GM20000 (cell line): ENCODE results near the gene EMX2.

Experiments
- DNase-seq: peaks from one replicate; pipeline ENCODE4 v3.0.0; 2012; ENCODE audit warnings: low spot score
- CTCF ChIP-seq: IDR thresholded peaks from 2 replicates; pipeline ENCODE4 v1.5.1; 2012; ENCODE audit warnings: mild to moderate bottlenecking, control low read depth; ENCODE audit errors: extremely low read depth, missing control alignments

The EMX2 gene

GRCh38 chr10:117546581-117547015 is 4.1 kb downstream of the EMX2 start:
- no peak for DNase-seq
- TF ChIP-seq CTCF, result no peak

GRCh38 chr10:117547016-117547715 is 4.6 kb downstream of the EMX2 start:
- DNase-seq, result peak; percentile 49
- no peak for TF ChIP-seq CTCF

GRCh38 chr10:117547716-117548668 is 5.4 kb downstream of the EMX2 start:
- no peak for TF ChIP-seq CTCF
- no peak for DNase-seq

GRCh38 chr10:117549100-117549585 is 6.6 kb downstream of the EMX2 start:
- TF ChIP-seq CTCF, result no peak
- no peak for DNase-seq

- no peak for TF ChIP-seq CTCF
- DNase-seq, result no peak
Measured at GRCh38 chr10:117550076-117550475, 7.5 kb downstream of the EMX2 start.

GRCh38 chr10:117550599-117551329 is 8.2 kb downstream of the EMX2 start:
- DNase-seq, result no peak
- TF ChIP-seq CTCF, result no peak
